ENCODE measurements around the gene SCRG1.

SCRG1 gene

DNA sequence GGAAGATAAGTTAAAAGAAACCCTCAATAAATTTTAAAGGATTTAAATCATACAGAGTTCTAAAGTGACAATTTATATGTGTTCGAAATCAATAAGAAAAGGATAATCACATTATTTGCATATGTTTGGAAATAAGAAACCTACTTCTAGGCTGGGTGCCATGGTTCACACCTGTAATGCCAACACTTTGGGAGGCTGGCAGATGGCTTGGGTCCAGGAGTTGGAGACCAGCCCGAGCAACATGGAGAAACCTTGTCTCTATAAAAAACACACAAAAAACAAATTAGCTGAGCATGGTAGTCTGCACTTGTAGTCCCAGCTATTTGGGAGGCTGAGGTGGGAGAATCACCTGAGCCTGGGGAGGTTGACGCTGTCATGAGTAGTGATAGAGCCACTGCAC, 36.2 kb downstream of the SCRG1 start:
- TF ChIP-seq GATA3 (IDR thresholded peaks at IDR 0.05; ENCODE audit: low read depth, low read length), result no peak
- no peak for TF ChIP-seq GATA2 (IDR thresholded peaks at IDR 0.05; ENCODE audit: low read depth, low read length)

DNA sequence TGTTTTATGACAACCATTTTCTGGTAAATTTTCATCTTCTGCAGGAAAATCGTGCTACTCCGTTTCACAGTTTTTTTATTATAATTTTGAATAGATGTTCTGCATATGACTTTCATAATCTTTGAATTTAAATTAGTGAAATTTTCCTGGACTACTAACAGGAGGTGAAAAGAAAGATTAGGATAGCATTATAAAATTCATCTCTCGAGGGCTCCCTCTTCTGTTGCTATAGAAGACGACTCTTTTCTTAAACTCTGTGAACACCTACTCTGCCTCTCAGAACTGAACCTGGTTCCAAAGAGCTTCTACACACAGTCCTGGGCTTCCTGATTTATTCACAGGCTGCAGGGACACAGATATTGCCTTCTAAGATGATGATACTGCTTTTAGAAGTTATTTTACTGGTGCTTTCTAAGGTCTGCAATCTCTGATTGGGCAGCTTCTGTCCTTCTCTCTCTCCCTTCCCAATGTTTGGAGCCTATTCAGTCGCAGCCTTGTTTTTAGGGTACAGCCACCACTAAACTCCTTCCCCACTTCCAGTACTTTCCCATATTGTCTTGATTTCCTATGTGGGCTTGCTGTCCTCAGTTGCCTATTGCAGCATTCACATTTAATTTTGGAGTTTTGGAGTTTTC, 38.2 kb downstream of the SCRG1 start:
- no peak for TF ChIP-seq GATA2 (IDR thresholded peaks at IDR 0.05; ENCODE audit: low read depth, low read length)
- no peak for TF ChIP-seq GATA3 (IDR thresholded peaks at IDR 0.05; ENCODE audit: low read depth, low read length)

DNA sequence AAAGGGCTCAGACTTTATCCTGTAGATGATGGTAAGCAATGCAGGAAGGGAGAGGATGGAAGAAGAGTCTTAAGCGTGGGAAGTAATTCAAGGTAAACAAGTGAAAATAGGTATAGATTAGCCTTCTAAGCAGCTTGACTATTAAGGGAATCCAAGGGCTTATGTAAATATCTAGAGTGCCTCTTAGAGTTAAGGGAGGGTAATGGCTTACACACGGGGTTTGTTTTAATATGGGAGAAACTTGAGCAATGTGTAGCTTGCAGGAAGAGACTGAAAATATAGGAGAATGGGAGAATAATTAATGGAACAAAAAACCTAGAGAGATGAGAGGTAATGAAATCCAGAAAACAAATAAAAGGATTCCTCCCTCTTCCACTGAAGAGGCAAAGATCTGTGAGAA, 41.0 kb downstream of the SCRG1 start:
- TF ChIP-seq GATA2 (IDR thresholded peaks at IDR 0.05; ENCODE audit: low read depth, low read length) (no peak), GATA3 (IDR thresholded peaks at IDR 0.05; ENCODE audit: low read depth, low read length) (no peak)

DNA sequence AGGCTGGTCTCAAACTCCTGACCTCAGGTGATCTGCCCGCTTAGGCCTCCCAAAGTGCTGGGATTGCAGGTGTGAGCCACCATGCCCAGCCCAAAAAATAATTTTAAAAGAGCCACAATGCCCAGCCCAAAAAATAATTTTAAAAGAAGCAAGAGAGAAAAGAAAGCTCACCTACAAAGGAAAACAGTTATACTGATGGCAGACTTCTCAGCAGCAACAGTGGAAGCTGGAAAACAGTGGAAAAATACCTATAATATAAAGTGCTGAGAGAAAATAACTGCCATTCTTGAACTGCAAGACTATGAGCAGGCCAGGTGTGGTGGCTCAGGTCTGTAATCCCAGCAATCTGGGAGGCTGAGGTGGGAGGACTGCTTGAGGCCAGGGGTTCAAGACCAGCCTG, 51.4 kb downstream of the SCRG1 start:
- TF ChIP-seq GATA2 (IDR thresholded peaks at IDR 0.05; ENCODE audit: low read depth, low read length) (no peak), GATA3 (IDR thresholded peaks at IDR 0.05; ENCODE audit: low read depth, low read length) (no peak)

DNA sequence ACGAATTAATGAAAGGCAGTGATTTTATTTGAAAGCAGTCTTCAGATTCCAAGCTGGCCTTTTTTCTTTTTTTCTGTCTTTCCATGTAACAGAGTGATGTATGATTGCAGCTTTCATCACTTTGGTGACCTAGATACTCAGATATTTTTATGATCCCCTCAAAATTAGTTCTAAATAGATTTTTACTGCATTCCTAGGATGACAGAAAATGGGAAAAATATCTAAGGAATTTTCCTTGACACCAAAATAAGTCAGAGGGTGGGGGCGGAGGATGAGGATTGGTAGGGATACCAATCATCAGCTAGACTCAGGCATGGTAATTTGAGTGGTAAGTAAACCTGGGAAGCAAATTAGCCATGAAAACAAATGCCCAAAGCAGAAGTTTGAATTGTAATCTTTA, 52.8 kb downstream of the SCRG1 start:
- TF ChIP-seq GATA2 (IDR thresholded peaks at IDR 0.05; ENCODE audit: low read depth, low read length), result no peak
- TF ChIP-seq GATA3 (IDR thresholded peaks at IDR 0.05; ENCODE audit: low read depth, low read length), result no peak

DNA sequence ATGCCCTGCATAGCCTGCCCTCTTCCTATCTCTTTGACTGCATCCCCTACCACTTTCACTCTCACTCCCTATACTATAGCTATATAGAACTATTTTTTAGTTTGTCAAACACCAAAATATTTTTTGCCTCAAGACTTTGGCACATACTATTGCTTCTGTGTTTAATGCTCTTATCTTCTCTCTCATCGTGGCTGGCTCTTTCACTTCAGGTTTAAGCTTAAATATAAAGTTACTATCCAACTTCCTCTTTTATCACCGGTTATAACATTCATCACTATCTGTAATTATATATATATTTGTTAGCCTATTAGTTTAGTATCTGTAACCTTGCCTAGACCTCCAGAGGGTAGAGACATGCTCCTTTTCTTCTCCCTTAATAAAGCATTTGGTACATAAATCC, 53.3 kb downstream of the SCRG1 start:
- no peak for TF ChIP-seq GATA3 (IDR thresholded peaks at IDR 0.05; ENCODE audit: low read depth, low read length)
- TF ChIP-seq GATA2 (IDR thresholded peaks at IDR 0.05; ENCODE audit: low read depth, low read length), result no peak

DNA sequence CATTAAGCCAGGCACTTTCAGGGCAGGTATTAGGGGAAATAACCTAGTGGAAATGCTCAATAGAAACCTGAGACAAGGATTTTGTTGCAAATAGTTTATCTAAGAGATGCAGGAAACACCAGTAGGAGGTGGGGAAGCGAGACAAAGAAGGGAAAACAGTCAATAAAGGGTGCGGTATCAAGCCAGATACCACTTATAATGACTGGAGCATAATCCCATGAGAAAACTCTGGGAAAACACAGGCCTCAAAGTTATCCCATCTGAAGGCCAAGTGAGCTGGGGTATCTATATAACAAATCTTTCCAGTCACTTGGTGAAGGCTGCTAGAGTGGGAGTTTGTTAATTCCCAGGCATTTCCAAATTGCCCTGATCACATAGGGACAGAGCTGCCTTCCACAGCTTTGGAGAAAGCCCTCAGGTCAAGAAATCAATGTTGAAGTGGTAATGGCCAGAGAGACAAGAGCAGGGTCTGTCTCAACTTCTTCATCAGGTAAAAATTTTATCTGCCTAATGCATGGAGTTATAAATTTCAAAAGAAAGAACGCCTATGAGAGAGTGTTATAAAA, 55.0 kb downstream of the SCRG1 start:
- TF ChIP-seq GATA3 (IDR thresholded peaks at IDR 0.05; ENCODE audit: low read depth, low read length), result no peak
- TF ChIP-seq GATA2 (IDR thresholded peaks at IDR 0.05; ENCODE audit: low read depth, low read length), result no peak

DNA sequence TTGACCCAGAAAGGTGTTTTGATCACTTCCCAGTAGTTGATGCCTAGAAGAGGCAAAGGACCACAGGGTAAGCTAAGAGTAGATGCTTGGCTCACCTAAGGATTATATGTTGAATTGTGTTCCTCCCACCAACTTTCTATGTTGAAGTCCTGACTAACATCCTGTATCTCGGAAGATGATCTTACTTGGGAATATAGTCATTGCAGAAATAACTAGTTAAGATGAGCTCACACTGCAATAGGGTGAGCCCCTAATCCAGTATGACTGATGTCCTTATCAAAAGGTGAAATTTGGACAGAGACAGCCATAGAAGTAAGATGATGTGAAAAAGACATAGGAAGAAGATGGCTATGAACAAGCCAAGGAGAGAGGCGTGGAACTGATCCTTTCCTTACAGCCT, 61.5 kb downstream of the SCRG1 start:
- no peak for TF ChIP-seq GATA3 (IDR thresholded peaks at IDR 0.05; ENCODE audit: low read depth, low read length)
- no peak for TF ChIP-seq GATA2 (IDR thresholded peaks at IDR 0.05; ENCODE audit: low read depth, low read length)

DNA sequence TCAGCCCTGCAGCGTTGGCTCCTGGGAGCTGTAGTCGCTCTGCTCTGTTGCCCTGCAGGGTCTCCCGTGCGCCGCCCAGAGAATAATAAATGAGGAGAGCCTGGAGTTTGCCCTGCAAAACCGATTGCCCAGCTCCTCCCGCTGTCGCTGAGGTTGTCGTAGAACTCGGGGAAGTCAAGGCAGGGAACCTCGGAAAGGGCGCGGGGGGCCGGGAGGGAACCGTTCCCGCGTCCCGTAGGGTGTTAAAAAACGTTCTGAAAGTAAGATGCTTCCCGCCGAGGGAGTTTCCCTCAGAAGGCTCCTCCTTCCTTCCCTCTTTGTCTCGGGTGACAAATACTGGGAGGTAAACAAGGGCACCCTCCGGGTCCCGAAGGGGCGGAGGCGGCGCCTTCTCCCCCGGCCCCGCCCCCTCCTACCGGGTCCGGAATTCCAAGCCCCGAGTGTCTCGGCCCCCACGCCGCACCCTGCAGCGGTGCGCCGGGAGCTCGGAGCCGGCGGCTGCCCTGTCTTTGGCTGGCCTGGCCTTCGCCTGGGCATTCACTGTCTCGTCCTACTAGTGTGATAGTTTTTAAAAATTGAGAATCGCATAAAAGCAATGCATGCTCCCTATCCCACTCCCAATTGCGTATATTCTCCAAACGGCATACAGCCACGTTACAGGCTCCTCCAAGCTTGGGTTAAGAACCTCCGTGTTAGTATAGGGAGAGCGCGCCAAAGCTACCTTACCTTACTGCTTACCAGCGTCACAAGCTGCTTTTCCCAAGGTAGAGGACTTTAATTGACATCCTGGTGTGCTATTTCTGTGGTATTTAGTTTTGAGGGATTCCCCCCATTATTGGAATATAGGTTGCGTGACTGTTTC, 63.8 kb downstream of the SCRG1 start:
- TF ChIP-seq GATA3 (IDR thresholded peaks at IDR 0.05; ENCODE audit: low read depth, low read length) (no peak), GATA2 (IDR thresholded peaks at IDR 0.05; ENCODE audit: low read depth, low read length) (no peak)
